ENCODE measurements around the gene LINGO1.

LINGO1 gene

DNA sequence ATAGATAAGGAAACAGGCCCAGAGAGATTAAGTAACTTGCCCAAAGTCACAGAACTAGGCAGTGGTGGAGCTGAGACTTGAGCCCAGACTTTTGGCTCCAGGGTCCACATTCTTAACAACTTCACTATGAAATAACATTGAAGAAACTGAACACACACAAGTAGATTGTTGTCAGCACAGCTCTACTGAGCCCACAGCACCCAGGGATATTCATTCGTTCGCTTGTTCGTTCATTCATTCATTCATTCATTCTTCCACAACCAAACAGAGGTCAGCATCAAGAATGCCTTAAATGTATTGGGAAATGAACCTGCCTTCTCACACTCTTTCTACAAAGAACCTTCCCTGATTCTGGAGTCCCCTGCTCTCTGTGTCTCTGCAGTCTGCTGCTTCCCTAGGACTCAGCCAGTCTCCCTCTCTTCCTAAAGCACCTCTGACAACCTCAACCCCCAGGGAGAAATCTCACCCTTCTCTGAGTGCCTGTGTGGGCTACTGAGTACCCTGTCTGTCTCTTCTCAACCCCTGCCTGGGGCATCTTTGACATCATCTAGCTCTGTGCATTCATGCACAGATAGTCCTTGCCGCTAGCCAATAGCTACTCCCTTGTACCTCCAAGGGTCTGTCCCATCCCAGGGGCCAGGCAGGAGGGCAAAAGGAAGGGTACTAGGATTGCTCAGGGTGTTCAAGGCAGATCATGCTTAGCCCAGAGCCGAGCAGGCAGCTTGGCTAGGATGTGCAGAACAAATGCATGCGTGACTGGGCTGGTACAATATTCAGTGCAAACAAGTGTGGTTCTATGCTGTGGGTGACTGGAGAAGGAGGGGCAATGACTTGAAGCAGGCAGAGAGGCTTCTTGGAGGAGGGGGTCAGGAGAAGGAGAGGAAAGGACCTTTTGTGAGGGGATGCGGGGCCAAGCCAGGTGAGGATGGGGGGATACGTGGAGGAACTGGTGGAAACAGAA, 3.4 kb downstream of the LINGO1 start:
- H3K4me1 ChIP-seq (ENCODE audit: control insufficient read depth, low read depth, low read length) = peaks cover 49% of the 10 kb centered on the region
- H3K27ac ChIP-seq (ENCODE audit: low read length) = no peak overlapping the region
- no peak overlapping the region for H3K4me3 ChIP-seq (ENCODE audit: low read length)
- no peak overlapping the region for H3K9ac ChIP-seq (ENCODE audit: low read length)
- H3K27me3 ChIP-seq (ENCODE audit: control insufficient read depth, insufficient read depth, low read length) = no peaks in the 10 kb centered on the region
- no peaks in the 10 kb centered on the region for H3K9me3 ChIP-seq (ENCODE audit: control insufficient read depth, low read depth, low read length)
- peaks cover 2% of the 10 kb centered on the region for H3K36me3 ChIP-seq (ENCODE audit: control insufficient read depth, low read depth, low read length)

- H3K27ac ChIP-seq (ENCODE audit: low read length) = no peak overlapping the region
- peaks cover 59% of the 10 kb centered on the region for H3K4me1 ChIP-seq (ENCODE audit: control insufficient read depth, low read depth, low read length)
- no peak overlapping the region for H3K9ac ChIP-seq (ENCODE audit: low read length)
- no peak overlapping the region for H3K4me3 ChIP-seq (ENCODE audit: low read length)
- H3K36me3 ChIP-seq (ENCODE audit: control insufficient read depth, low read depth, low read length) = peaks cover 2% of the 10 kb centered on the region
- no peaks in the 10 kb centered on the region for H3K9me3 ChIP-seq (ENCODE audit: control insufficient read depth, low read depth, low read length)
- H3K27me3 ChIP-seq (ENCODE audit: control insufficient read depth, insufficient read depth, low read length) = no peaks in the 10 kb centered on the region
Observed at GRCh38 chr15:77628010-77628409, 4.7 kb downstream of the LINGO1 start.

DNA sequence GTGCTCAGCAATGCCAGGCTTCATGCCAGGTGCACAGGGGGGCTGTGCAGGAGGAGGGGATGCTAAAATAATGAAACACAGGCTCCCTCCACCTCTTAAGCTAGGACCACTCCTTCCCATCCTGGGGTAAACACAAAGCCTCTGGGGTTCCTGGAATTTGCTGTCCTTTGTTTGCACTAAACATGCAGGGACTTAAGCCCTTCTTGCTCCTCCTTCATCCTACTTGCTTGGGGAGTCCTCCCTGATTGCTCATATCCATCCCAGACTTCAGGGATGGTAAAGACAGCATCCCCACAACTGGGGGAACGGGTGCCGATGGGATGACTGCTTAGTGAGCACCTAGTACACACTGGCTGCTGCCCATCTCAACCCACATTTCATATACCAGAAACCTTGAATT, 5.1 kb downstream of the LINGO1 start:
- Histone ChIP-seq H3K9me3 (ENCODE audit: control insufficient read depth, low read depth, low read length) (no peaks in the 10 kb centered on the region), H3K4me3 (ENCODE audit: low read length) (no peak overlapping the region), H3K36me3 (ENCODE audit: control insufficient read depth, low read depth, low read length) (peaks cover 2% of the 10 kb centered on the region), H3K27ac (ENCODE audit: low read length) (no peak overlapping the region), H3K9ac (ENCODE audit: low read length) (no peak overlapping the region), H3K27me3 (ENCODE audit: control insufficient read depth, insufficient read depth, low read length) (no peaks in the 10 kb centered on the region), H3K4me1 (ENCODE audit: control insufficient read depth, low read depth, low read length) (peaks cover 63% of the 10 kb centered on the region)

- H3K36me3 ChIP-seq (ENCODE audit: control insufficient read depth, low read depth, low read length) = peaks cover 2% of the 10 kb centered on the region
- no peak overlapping the region for H3K4me3 ChIP-seq (ENCODE audit: low read length)
- no peak overlapping the region for H3K9ac ChIP-seq (ENCODE audit: low read length)
- no peaks in the 10 kb centered on the region for H3K27me3 ChIP-seq (ENCODE audit: control insufficient read depth, insufficient read depth, low read length)
- H3K9me3 ChIP-seq (ENCODE audit: control insufficient read depth, low read depth, low read length) = no peaks in the 10 kb centered on the region
- no peak overlapping the region for H3K27ac ChIP-seq (ENCODE audit: low read length)
- H3K4me1 ChIP-seq (ENCODE audit: control insufficient read depth, low read depth, low read length) = peaks cover 68% of the 10 kb centered on the region
Observed at GRCh38 chr15:77627067-77627466, 5.6 kb downstream of the LINGO1 start.

DNA sequence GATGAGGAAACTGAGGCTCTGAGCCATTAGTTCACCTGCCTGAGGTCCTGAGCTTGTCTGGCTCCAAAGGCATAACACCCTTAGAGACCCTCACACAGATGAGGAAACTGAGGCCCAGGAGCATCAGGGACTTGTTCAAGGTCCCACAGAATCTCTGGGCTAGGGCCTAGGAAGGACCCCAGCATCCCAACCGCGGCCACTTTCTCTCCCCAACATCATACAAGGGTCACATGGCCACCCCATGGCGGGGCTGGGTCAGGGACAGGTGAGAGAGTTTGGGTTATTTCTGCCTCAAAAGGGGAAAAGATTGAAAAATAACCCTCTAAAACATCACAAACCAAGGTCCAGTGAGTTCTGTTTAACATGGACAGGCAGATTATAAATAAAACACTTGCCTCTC, 6.7 kb downstream of the LINGO1 start:
- no peak overlapping the region for H3K9ac ChIP-seq (ENCODE audit: low read length)
- H3K27me3 ChIP-seq (ENCODE audit: control insufficient read depth, insufficient read depth, low read length) = no peaks in the 10 kb centered on the region
- H3K4me3 ChIP-seq (ENCODE audit: low read length) = no peak overlapping the region
- no peaks in the 10 kb centered on the region for H3K9me3 ChIP-seq (ENCODE audit: control insufficient read depth, low read depth, low read length)
- H3K4me1 ChIP-seq (ENCODE audit: control insufficient read depth, low read depth, low read length) = peaks cover 71% of the 10 kb centered on the region
- H3K27ac ChIP-seq (ENCODE audit: low read length) = no peak overlapping the region
- H3K36me3 ChIP-seq (ENCODE audit: control insufficient read depth, low read depth, low read length) = peaks cover 2% of the 10 kb centered on the region

DNA sequence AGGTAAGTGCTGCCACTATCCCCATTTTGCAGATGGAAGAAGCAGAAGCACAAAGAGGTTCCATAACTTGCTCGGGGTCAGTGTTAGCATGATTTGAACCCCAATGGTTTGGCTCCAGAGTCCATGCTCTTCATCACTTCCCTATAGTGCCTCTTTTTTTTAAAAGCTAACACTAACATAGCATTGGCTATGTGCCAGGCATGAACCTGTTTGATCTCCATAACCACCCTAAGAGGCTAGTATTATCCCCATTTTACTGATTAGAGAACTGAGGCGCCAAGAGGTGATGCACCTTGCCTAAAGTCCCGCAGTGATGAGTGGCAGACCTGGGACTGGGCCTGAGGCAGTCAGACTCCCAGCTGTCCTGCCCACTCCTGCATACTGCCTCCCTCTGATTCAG, 7.3 kb downstream of the LINGO1 start:
- Histone ChIP-seq H3K36me3 (ENCODE audit: control insufficient read depth, low read depth, low read length) (peaks cover 2% of the 10 kb centered on the region), H3K9ac (ENCODE audit: low read length) (no peak overlapping the region), H3K27ac (ENCODE audit: low read length) (no peak overlapping the region), H3K4me3 (ENCODE audit: low read length) (no peak overlapping the region), H3K27me3 (ENCODE audit: control insufficient read depth, insufficient read depth, low read length) (no peaks in the 10 kb centered on the region), H3K4me1 (ENCODE audit: control insufficient read depth, low read depth, low read length) (peaks cover 65% of the 10 kb centered on the region), H3K9me3 (ENCODE audit: control insufficient read depth, low read depth, low read length) (no peaks in the 10 kb centered on the region)

GRCh38 chr15:77624868-77625267, 7.8 kb downstream of the LINGO1 start:
- H3K36me3 ChIP-seq (ENCODE audit: control insufficient read depth, low read depth, low read length) = peaks cover 2% of the 10 kb centered on the region
- no peak overlapping the region for H3K9ac ChIP-seq (ENCODE audit: low read length)
- no peaks in the 10 kb centered on the region for H3K9me3 ChIP-seq (ENCODE audit: control insufficient read depth, low read depth, low read length)
- no peak overlapping the region for H3K4me3 ChIP-seq (ENCODE audit: low read length)
- no peak overlapping the region for H3K27ac ChIP-seq (ENCODE audit: low read length)
- H3K4me1 ChIP-seq (ENCODE audit: control insufficient read depth, low read depth, low read length) = peaks cover 60% of the 10 kb centered on the region
- H3K27me3 ChIP-seq (ENCODE audit: control insufficient read depth, insufficient read depth, low read length) = no peaks in the 10 kb centered on the region

DNA sequence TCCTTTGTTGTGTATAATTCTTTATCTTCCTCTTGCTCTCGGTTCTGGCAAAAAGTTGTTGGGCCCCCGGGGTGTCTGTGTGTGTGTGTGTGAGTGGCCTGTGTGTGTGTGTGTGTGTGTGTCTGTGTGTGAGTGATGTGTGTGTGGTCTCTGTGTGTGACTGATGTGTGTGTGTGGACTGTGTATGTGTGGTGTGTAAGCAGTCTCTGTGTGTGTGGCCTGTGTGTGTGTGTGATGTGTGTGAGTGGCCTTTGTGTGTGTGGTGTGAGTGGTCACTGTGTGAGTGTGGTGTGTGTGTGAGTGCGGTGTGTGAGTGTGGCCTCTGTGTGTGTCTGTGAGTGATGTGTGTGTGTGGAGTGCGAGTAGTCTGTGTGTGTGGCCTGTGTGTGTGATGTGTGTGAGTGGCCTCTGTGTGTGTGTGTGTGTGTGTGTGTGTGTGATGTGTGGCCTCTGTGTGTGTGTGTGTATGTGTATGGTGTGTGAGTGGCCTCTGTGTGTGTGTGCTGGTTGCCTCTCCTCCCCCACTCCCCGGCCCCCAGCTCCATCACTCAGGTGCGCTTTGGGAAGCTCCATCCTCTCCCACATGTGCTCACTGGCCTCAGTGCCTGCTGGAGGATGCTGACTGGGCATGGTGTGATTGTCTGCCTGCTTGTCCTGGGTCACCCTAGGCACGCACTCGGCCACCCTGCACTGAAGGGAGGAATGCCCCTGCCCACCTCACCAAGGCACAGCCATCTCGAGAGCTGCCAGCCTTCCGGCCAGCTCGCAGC, 8.8 kb downstream of the LINGO1 start:
- Histone ChIP-seq H3K27ac (ENCODE audit: low read length) (peak overlapping the region; percentile 83), H3K9me3 (ENCODE audit: control insufficient read depth, low read depth, low read length) (no peaks in the 10 kb centered on the region), H3K27me3 (ENCODE audit: control insufficient read depth, insufficient read depth, low read length) (no peaks in the 10 kb centered on the region), H3K36me3 (ENCODE audit: control insufficient read depth, low read depth, low read length) (no peaks in the 10 kb centered on the region), H3K4me1 (ENCODE audit: control insufficient read depth, low read depth, low read length) (peaks cover 50% of the 10 kb centered on the region), H3K9ac (ENCODE audit: low read length) (peak overlapping the region; percentile 51), H3K4me3 (ENCODE audit: low read length) (no peak overlapping the region)

GRCh38 chr15:77622934-77623754, 9.6 kb downstream of the LINGO1 start:
- Histone ChIP-seq H3K4me3 (ENCODE audit: low read length) (peak overlapping the region; percentile 45), H3K9ac (ENCODE audit: low read length) (peak overlapping the region; percentile 51), H3K36me3 (ENCODE audit: control insufficient read depth, low read depth, low read length) (no peaks in the 10 kb centered on the region), H3K27ac (ENCODE audit: low read length) (peak overlapping the region; percentile 83), H3K27me3 (ENCODE audit: control insufficient read depth, insufficient read depth, low read length) (no peaks in the 10 kb centered on the region), H3K4me1 (ENCODE audit: control insufficient read depth, low read depth, low read length) (peaks cover 48% of the 10 kb centered on the region), H3K9me3 (ENCODE audit: control insufficient read depth, low read depth, low read length) (no peaks in the 10 kb centered on the region)

DNA sequence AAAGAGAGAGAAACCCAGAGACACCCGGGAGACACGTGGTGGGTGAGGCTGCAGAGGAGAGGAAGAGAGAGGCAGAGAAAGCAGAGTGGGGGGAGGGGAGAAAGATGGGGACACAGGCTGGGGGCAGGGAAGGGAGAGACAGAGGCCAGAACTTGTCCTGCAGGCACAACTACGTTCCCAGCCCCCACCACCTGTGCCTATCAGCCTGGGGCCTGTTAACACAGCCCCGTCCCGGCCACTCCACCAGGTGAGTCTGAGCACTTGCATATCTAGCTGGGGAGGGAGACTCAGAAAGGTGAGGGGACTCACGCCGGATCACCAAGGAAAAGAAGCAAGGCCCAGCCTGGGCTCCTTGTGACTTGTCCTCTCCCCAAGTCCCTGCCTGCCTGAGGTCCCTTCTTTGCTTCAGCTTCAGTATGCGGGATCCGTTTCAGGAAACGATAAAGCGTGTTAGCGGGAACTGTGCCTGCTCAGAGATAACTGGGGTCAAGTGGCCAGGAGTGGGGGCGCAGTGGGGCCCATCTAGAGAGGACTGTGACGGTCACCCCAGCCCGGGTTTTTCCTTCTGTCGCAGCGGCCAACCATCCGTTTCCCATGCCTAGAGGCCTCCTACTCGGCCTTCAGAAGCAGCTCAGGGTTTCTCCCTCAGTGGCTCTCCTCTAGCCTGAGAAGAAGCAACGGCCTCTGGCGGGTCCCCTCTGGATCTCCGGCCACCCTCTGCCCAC, 10.3 kb downstream of the LINGO1 start:
- no peaks in the 10 kb centered on the region for H3K27me3 ChIP-seq (ENCODE audit: control insufficient read depth, insufficient read depth, low read length)
- H3K4me3 ChIP-seq (ENCODE audit: low read length) = peak overlapping the region; percentile 20
- H3K36me3 ChIP-seq (ENCODE audit: control insufficient read depth, low read depth, low read length) = no peaks in the 10 kb centered on the region
- no peaks in the 10 kb centered on the region for H3K9me3 ChIP-seq (ENCODE audit: control insufficient read depth, low read depth, low read length)
- H3K4me1 ChIP-seq (ENCODE audit: control insufficient read depth, low read depth, low read length) = peaks cover 41% of the 10 kb centered on the region
- peak overlapping the region; percentile 44 for H3K27ac ChIP-seq (ENCODE audit: low read length)
- H3K9ac ChIP-seq (ENCODE audit: low read length) = peak overlapping the region; percentile 19
